Transverse colon (tissue), 4 donors: ENCODE results near the gene RCL1. TPM values are rescaled to one million over a fixed set of nuclear protein-coding genes. Genes with fewer than 3 reads are reported as not detected.
"Not testable (repeated sequence)": the region's sequence is repeated elsewhere in the genome, so short reads cannot be mapped to it uniquely, and the experiment has no call there.

Experiments used
- DNase-seq: peaks from one replicate; pipeline ENCODE4 v3.0.0-alpha.2; 2019
- H3K27ac ChIP-seq, 4 donors: fragments of 200-600 bp; sonication (generic); 2 replicates each; pipeline ENCODE4 v1.5.1; 2016 to 2018; ENCODE audit warnings: inconsistent platforms in 4 of 4
- H3K27me3 ChIP-seq: fragments of 200-600 bp; sonication (generic); 2 replicates; pipeline ENCODE4 v1.5.1; 2017; ENCODE audit warnings: inconsistent platforms
- H3K36me3 ChIP-seq, 4 donors: fragments of 200-600 bp; sonication (generic); 2 replicates each; pipeline ENCODE4 v1.5.1; 2017 to 2019; ENCODE audit warnings: inconsistent platforms in 4 of 4
- H3K4me1 ChIP-seq, 4 donors: fragments of 200-600 bp; sonication (generic); 2 replicates each; pipeline ENCODE4 v1.5.1; 2017 to 2020; ENCODE audit warnings: inconsistent platforms in 4 of 4
- H3K4me3 ChIP-seq, 4 donors: fragments of 200-600 bp; sonication (generic); 1 replicate in 1 of 4; 2 replicates in 3 of 4; pipeline versions ENCODE4 v1.5.1 to v1.6.1; 2017 to 2019; ENCODE audit warnings: inconsistent platforms in 4 of 4
- H3K9me3 ChIP-seq, 2 donors: fragments of 200-600 bp; sonication (generic); 2 replicates each; pipeline ENCODE4 v1.5.1; 2017 to 2019; ENCODE audit warnings: inconsistent platforms in 2 of 2
- EP300 ChIP-seq: sonication (generic); formaldehyde crosslinking; IDR thresholded peaks from one replicate; pipeline ENCODE4 v1.6.1; 2017; ENCODE audit warnings: antibody characterized with exemption, low read depth
- POLR2A ChIP-seq: fragments of 450-650 bp; IDR thresholded peaks from one replicate; pipeline ENCODE4 v1.6.1; 2016; ENCODE audit warnings: antibody characterized with exemption, mild to moderate bottlenecking, moderate library complexity
- POLR2AphosphoS5 ChIP-seq, 3 donors: sonication (generic); formaldehyde crosslinking; IDR thresholded peaks; one replicate each; pipeline ENCODE4 v1.6.1; 2016; ENCODE audit warnings: antibody characterized with exemption in 3 of 3
- WGBS, 2 donors: methylation state at CpG; one replicate each; pipeline ENCODE4 v1.1.5; 2018; ENCODE audit warnings: low coverage in 1 of 2; 5-methylcytosine and 5-hydroxymethylcytosine counted together
- in situ Hi-C, 4 donors: fragments of 200-750 bp; cut with MboI; loops; one replicate each; pipeline versions ENCODE4 v1.15.0 to v1.15.1; 2017; ENCODE audit warnings: low sequenced_read_pairs in 3 of 4, low pct_ligation_motif_present in 1 of 4, low pct_unique_long_range_greater_than_20kb in 1 of 4
- intact Hi-C: fragments of 100-400 bp; cut with DNase I; formaldehyde crosslinking; loops from one replicate; pipeline ENCODE4 v1.15.1; 2023; ENCODE audit warnings: low total_unique reads
- total RNA-seq, 4 donors: library from RNA; depleted of rRNA; stranded (reverse); fragments of >200 nt; gene quantifications; one replicate each; pipeline ENCODE4 v1.1.0, GENCODE V29; 2016
- TF ChIP-seq, protein P1 (sequence below), 5 experiments: fragments of 200-600 bp in 3 of 5; fragments of 450-650 bp in 2 of 5; sonication (generic) in 3 of 5; IDR thresholded peaks; 1 replicate in 2 of 5; 2 replicates in 3 of 5; pipeline ENCODE4 v1.5.1; 2016 to 2017; ENCODE audit warnings: antibody characterized with exemption in 5 of 5, inconsistent platforms in 3 of 5, mild to moderate bottlenecking in 2 of 5, moderate library complexity in 1 of 5

RCL1 gene
- total RNA-seq, 4 donors from 2014 or later = 2.6 to 23.5 (median 7.3) TPM

DNA sequence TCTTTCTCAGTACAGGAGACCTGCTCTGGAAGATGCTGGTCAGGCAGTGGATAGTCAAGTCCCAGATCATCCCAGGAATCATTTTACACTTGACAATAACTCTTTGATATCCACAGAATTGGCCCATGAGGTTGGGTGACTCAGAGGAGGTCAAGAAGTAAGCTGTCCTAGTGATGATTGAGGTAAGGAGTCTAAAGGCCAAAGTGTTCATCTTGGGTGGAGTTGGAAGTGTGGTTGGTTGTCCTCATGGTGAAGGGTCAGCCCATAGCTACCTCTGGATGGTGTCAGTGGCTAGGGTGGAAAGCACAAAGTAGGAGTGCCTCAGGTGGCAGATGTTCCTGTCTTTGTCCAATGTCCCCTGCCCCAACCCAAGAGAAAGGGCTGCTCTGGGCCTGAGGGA is 24.1 kb upstream of the RCL1 start:
- Histone ChIP-seq H3K4me1 (no peaks in the 10 kb centered on the region), H3K36me3 (no peaks in the 10 kb centered on the region), H3K27ac (no peak overlapping the region), H3K4me3 (no peak overlapping the region), H3K27me3 (no peaks in the 10 kb centered on the region), H3K9me3 (no peaks in the 10 kb centered on the region)
- TF ChIP-seq EP300 (no peak), POLR2A (no peak), POLR2AphosphoS5 (IDR thresholded peaks at IDR 0.05) (no peak)
- TF ChIP-seq, protein P1, sequence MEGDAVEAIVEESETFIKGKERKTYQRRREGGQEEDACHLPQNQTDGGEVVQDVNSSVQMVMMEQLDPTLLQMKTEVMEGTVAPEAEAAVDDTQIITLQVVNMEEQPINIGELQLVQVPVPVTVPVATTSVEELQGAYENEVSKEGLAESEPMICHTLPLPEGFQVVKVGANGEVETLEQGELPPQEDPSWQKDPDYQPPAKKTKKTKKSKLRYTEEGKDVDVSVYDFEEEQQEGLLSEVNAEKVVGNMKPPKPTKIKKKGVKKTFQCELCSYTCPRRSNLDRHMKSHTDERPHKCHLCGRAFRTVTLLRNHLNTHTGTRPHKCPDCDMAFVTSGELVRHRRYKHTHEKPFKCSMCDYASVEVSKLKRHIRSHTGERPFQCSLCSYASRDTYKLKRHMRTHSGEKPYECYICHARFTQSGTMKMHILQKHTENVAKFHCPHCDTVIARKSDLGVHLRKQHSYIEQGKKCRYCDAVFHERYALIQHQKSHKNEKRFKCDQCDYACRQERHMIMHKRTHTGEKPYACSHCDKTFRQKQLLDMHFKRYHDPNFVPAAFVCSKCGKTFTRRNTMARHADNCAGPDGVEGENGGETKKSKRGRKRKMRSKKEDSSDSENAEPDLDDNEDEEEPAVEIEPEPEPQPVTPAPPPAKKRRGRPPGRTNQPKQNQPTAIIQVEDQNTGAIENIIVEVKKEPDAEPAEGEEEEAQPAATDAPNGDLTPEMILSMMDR (IDR thresholded peaks at IDR 0.05) = no peak
- intact Hi-C loops (no loop called here), in situ Hi-C loops (loop anchor here (10.0 to 25.0 kb wide), 5 partner anchors 216 to 819 kb away; partner anchors contain the start of genes PLGRKT (in 3 of the 4), JAK2 (in 2 of the 4) and INSL6 (in 1 of the 4))
- no peak for DNase-seq

DNA sequence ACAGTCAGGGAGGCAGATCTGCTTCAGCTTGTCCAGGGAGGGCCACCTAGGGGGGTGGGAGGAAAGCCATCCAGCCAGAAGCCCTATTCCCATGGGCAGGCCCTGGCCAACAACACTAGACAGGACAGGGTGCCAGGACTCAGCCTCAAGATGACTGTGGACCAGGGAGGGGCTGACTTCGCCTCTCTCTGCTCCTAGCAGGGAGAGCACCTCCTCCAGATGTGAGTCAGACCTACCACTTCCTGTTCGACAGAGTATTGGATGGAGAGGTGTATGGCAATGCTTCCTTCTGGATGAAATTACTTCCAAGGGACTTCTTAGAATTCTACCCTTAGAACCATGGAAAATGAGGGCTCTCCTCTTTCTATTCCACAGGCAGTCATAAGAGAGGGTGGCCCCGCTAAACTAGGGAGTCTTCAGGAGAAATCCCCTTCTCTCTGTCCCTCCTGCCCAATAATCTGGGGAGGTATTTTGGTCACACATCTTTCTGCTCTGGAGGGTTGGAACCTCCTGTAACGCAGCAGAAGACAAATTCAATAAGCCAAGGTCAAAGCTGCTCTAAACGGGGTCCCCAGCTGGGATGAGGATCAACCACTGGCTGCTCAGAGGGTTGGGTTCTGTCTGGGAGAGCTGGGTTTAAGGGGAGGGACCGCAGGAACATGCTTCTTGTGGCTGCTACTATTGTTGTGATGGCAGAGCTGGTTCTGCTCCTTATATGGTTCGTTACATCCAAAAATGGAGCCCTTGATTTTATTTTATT is 23.2 kb upstream of the RCL1 start:
- no peak overlapping the region for H3K27ac ChIP-seq
- intact Hi-C loops (no loop called here), in situ Hi-C loops (loop anchor here (10.0 to 25.0 kb wide), 5 partner anchors 215 to 818 kb away; partner anchors contain the start of genes PLGRKT (in 3 of the 4), JAK2 (in 2 of the 4) and INSL6 (in 1 of the 4))
- H3K4me1 ChIP-seq = no peaks in the 10 kb centered on the region
- DNase-seq = no peak
- H3K4me3 ChIP-seq = no peak overlapping the region
- no peaks in the 10 kb centered on the region for H3K9me3 ChIP-seq
- TF ChIP-seq POLR2AphosphoS5 (IDR thresholded peaks at IDR 0.05) (no peak), POLR2A (no peak), EP300 (no peak)
- TF ChIP-seq, protein P1 (IDR thresholded peaks at IDR 0.05) = no peak
- no peaks in the 10 kb centered on the region for H3K27me3 ChIP-seq
- WGBS, 2 donors = 73 to 100% methylated on average over 1 to 7 of the region's 7 CpGs
- H3K36me3 ChIP-seq = no peaks in the 10 kb centered on the region

DNA sequence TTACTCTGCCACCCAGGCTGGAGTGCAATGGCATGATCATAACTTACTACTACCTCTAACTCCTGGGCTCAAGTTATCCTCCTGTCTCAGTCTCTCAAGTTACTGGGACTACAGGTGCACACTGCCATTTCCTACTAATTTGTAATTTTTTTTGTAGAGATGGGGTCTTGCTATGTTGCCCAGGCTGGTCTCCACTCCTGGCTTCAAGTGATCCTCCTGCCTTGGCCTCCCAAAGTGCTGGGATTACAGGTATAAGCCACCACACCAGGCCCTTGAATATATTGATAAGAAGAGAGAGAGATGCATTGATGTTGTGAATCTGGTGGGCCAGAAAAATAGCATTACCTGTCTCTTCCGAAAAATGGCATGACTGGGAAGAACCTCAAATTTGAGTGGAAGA is 21.0 kb upstream of the RCL1 start:
- in situ Hi-C loops = loop anchor here (25.0 kb wide), 4 partner anchors 216 to 816 kb away; partner anchors contain the start of genes PLGRKT (in 3 of the 4), INSL6 (in 1 of the 4) and JAK2 (in 1 of the 4)

DNA sequence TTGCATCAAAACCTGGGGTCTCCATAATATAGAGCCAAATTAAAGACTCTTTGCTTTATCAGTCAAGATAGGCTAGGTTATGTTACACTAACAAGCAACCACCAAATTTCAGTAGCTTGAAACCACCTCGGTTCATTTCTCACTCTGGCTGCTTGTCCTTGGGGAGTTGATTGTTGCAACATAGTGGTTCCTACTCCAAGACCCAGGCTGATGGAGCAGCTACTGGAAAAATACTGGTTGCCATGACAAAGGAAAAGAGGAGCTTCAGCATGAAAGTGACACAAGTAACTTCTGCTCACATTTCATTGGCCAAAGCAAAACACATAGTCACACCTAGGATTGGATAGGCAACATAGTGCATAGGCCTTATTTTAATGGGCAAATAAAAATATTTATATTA is 18.5 kb upstream of the RCL1 start:
- no peaks in the 10 kb centered on the region for H3K4me1 ChIP-seq
- in situ Hi-C loops = loop anchor here (25.0 kb wide), 4 partner anchors 213 to 813 kb away; partner anchors contain the start of genes PLGRKT (in 3 of the 4), INSL6 (in 1 of the 4) and JAK2 (in 1 of the 4)
- no peak overlapping the region for H3K4me3 ChIP-seq
- WGBS, 2 donors = 76 to 100% methylated on average over 1 of the region's 1 CpG
- H3K9me3 ChIP-seq = no peaks in the 10 kb centered on the region
- H3K36me3 ChIP-seq = no peaks in the 10 kb centered on the region
- DNase-seq = no peak
- intact Hi-C loops = no loop called here
- H3K27me3 ChIP-seq = no peaks in the 10 kb centered on the region
- no peak overlapping the region for H3K27ac ChIP-seq
- TF ChIP-seq POLR2AphosphoS5 (IDR thresholded peaks at IDR 0.05) = no peak
- no peak for TF ChIP-seq EP300
- no peak for TF ChIP-seq POLR2A
- TF ChIP-seq, protein P1 (IDR thresholded peaks at IDR 0.05) = no peak

More for the DNA sequence above, 21.0 kb upstream of the RCL1 start:
- Histone ChIP-seq H3K27ac (no peak overlapping the region), H3K9me3 (no peaks in the 10 kb centered on the region), H3K4me1 (no peaks in the 10 kb centered on the region), H3K4me3 (no peak overlapping the region), H3K36me3 (no peaks in the 10 kb centered on the region), H3K27me3 (no peaks in the 10 kb centered on the region)
- no peak for TF ChIP-seq POLR2A
- intact Hi-C loops = no loop called here
- 80 to 100% methylated on average over 1 of the region's 1 CpG for WGBS, 2 donors
- DNase-seq = no peak

DNA sequence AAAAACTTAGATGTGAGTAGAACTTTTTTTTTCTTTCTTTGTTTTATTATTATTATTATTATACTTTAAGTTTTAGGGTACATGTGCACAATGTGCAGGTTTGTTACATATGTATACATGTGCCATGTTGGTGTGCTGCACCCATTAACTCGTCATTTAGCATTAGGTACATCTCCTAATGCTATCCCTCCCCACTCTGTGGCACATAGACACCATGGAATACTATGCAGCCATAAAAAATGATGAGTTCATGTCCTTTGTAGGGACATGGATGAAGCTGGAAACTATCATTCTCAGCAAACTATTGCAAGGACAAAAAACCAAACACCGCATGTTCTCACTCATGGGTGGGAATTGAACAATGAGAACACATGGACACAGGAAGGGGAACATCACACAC is 17.8 kb upstream of the RCL1 start:
- H3K27me3 ChIP-seq, H3K4me3 ChIP-seq, H3K36me3 ChIP-seq, H3K27ac ChIP-seq, H3K9me3 ChIP-seq, H3K4me1 ChIP-seq, intact Hi-C loops, DNase-seq: not testable (repeated sequence)
- WGBS, 2 donors = 67 to 82% methylated on average over 2 of the region's 2 CpGs
- in situ Hi-C loops = loop anchor here (25.0 kb wide), 4 partner anchors 212 to 812 kb away; partner anchors contain the start of genes PLGRKT (in 3 of the 4), INSL6 (in 1 of the 4) and JAK2 (in 1 of the 4)
